Measurements from ENCODE around the gene AKIRIN2. TPM values are rescaled to one million over a fixed set of nuclear protein-coding genes. Genes with fewer than 3 reads are reported as not detected.

AKIRIN2 gene
- total and polyA plus RNA-seq, 2 of the 13 experiments (the other 11 are each of a cell fraction or from before 2014, with no cell fraction given) = 15.6 to 23.4 TPM

DNA sequence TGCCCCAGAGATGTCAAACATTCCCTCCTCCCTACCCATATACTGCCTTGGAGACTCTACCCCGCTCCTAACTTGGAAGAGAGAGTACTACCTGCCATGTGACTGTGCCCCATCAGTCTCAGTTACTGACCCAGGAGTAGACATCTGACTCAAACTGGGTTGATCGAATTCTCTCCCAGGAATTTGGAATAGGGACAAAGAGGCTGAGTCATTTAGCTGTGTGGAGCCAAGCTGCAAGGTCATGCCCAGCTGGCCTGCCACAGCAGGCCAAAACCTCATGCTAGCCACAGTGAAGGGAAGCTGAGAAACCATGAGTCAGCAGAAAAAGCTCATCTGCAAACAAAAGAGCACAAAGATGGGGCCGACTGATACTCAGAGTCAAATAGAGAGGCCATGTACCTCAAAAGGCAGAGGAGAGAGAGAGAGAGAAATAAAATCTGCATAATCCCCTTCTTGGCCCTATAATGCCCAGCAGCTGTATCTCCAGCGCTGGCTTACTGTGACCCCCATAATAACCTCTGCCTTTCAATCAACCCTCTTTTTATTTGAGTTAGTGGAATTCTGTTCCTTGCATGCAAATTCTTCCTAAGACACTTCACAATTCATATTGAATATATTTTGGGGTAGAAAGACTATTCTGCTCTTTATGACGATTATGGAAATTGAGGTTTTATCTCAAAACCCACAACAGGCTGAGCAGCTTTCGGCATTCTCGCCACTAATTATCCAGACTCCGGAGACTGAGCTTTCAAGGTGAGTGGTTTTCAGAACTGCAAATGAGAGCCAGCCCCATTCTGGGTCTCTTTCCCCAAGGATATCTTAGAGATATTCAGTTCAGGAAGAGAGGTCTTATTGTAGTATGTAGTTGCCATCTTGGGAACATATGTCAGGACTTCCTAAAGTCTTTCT is 21.4 kb upstream of the AKIRIN2 start (continued):
- TF ChIP-seq, protein P1, sequence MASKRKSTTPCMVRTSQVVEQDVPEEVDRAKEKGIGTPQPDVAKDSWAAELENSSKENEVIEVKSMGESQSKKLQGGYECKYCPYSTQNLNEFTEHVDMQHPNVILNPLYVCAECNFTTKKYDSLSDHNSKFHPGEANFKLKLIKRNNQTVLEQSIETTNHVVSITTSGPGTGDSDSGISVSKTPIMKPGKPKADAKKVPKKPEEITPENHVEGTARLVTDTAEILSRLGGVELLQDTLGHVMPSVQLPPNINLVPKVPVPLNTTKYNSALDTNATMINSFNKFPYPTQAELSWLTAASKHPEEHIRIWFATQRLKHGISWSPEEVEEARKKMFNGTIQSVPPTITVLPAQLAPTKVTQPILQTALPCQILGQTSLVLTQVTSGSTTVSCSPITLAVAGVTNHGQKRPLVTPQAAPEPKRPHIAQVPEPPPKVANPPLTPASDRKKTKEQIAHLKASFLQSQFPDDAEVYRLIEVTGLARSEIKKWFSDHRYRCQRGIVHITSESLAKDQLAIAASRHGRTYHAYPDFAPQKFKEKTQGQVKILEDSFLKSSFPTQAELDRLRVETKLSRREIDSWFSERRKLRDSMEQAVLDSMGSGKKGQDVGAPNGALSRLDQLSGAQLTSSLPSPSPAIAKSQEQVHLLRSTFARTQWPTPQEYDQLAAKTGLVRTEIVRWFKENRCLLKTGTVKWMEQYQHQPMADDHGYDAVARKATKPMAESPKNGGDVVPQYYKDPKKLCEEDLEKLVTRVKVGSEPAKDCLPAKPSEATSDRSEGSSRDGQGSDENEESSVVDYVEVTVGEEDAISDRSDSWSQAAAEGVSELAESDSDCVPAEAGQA (IDR thresholded peaks at IDR 0.05; ENCODE audit: low read depth) = no peak
- TF ChIP-seq, protein P1 (CRISPR knock-in tag; IDR thresholded peaks at IDR 0.05; ENCODE audit: borderline replicate concordance) = no peak
- TF ChIP-seq NR0B2 (CRISPR knock-in tag; IDR thresholded peaks at IDR 0.05) (no peak), CBX1 (IDR thresholded peaks at IDR 0.05; ENCODE audit: low read depth) (no peak), SMARCE1 (IDR thresholded peaks at IDR 0.05; ENCODE audit: borderline replicate concordance) (no peak), SRSF9 (IDR thresholded peaks at IDR 0.05; ENCODE audit: borderline replicate concordance, insufficient read depth, low read depth, low read length, poor library complexity, severe bottlenecking) (no peak), ZNF563 (CRISPR knock-in tag; IDR thresholded peaks at IDR 0.05) (0 out of 2 replicates have a peak, but pooled peaks have one; percentile 29), SOX13 (IDR thresholded peaks at IDR 0.05) (no peak), SOX13 (CRISPR knock-in tag; conservative IDR thresholded peaks at IDR 0.05 in 1 of 2, IDR thresholded peaks at IDR 0.05 in 1 of 2) (peak; percentile 57 to 65; a peak in 1 of 4 replicates), FOXA3 (CRISPR knock-in tag; IDR thresholded peaks at IDR 0.05) (peak; percentile 44; the same call in 1 of the 2 replicates), HNF1B (CRISPR knock-in tag; IDR thresholded peaks at IDR 0.05) (no peak), ADNP (CRISPR knock-in tag; IDR thresholded peaks at IDR 0.05) (no peak), ZNF30 (CRISPR knock-in tag; IDR thresholded peaks at IDR 0.05) (no peak), ATF4 (CRISPR knock-in tag; IDR thresholded peaks at IDR 0.05) (no peak), NFKBIZ (CRISPR knock-in tag; IDR thresholded peaks at IDR 0.05) (no peak; the same call in 1 of the 2 replicates), ARNT2 (CRISPR knock-in tag; IDR thresholded peaks at IDR 0.05; ENCODE audit: low read depth) (no peak), ZNF556 (CRISPR knock-in tag; IDR thresholded peaks at IDR 0.05; ENCODE audit: borderline replicate concordance) (no peak)
- TF ChIP-seq, protein P2, sequence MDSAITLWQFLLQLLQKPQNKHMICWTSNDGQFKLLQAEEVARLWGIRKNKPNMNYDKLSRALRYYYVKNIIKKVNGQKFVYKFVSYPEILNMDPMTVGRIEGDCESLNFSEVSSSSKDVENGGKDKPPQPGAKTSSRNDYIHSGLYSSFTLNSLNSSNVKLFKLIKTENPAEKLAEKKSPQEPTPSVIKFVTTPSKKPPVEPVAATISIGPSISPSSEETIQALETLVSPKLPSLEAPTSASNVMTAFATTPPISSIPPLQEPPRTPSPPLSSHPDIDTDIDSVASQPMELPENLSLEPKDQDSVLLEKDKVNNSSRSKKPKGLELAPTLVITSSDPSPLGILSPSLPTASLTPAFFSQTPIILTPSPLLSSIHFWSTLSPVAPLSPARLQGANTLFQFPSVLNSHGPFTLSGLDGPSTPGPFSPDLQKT (CRISPR knock-in tag; IDR thresholded peaks at IDR 0.05; ENCODE audit: borderline replicate concordance) = no peak
